Ovary (tissue), 3 donors: ENCODE data around the gene ROPN1B.
"Not testable (repeated sequence)": the region's sequence is repeated elsewhere in the genome, so short reads cannot be mapped to it uniquely, and the experiment has no call there.

Source experiments
- CTCF ChIP-seq, 3 donors: fragments of 450-650 bp in 2 of 3; fragments of 200-600 bp in 1 of 3; IDR thresholded peaks; one replicate each; pipeline versions ENCODE4 v1.5.1 to v1.8.0; 2016 to 2022; ENCODE audit warnings: antibody characterized with exemption in 3 of 3, mild to moderate bottlenecking in 1 of 3
- EP300 ChIP-seq: sonication (generic); formaldehyde crosslinking; IDR thresholded peaks from one replicate; pipeline ENCODE4 v1.6.1; 2017; ENCODE audit warnings: antibody characterized with exemption
- POLR2A ChIP-seq: fragments of 450-650 bp; IDR thresholded peaks from one replicate; pipeline ENCODE4 v1.6.1; 2017; ENCODE audit warnings: antibody characterized with exemption, mild to moderate bottlenecking, moderate library complexity
- donor health status: DM: no; HTN: no; CAD: no.

- TF ChIP-seq CTCF (IDR thresholded peaks at IDR 0.05); EP300; POLR2A: not testable (repeated sequence)
These were observed 35.4 kb upstream of the ROPN1B start for GRCh38 chr3:125933397-125934173.
